ENCODE measurements around the gene MICU1. TPM values are rescaled to one million over a fixed set of nuclear protein-coding genes. Genes with fewer than 3 reads are reported as not detected.

The MICU1 gene
- total and polyA plus RNA-seq, 8 donors, result 9.4 to 21.7 (median 12.6) TPM

DNA sequence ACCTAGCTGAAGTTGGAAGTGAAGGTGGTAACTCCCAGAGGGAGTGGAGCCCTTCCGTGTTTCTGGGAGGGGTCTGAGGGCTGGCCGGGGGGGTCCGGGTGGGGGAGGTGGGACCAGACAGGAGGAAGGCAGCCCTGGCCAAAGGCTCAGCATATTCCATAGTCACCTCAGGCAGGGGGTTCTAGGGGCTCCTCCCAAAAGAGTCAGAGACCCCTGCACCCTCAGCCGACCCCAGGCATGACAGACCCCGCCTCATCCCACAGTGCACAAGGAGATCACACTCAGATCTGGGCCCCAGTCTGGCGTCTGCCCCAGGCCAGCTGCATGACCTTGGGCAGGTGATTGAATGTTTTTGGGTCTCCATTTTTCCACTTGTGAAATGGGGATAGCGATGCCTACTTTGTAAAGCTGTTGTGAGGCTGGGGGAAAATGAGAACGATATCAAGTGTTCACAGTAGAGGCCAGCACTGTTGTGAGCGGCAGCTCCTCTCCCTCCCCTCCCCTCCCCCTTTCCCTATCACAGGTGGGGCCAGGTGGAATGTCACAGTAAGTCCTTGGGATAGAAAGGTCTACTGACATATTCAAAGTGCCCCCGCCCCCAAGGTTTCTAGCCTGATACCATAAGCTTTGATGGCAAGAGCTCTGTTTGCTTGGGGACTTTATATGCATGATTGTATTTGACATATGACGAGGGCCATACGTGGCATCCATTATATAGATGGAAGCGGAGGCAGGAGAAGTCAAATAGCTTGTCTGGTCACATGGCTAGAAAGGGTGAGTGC is 304.4 kb downstream of the MICU1 start:
- FAIRE-seq (no peak), ATAC-seq (peak in 1 of 4 donors; percentile 32), DNase-seq (peak in 1 of 6 donors; percentile 49)
- intact Hi-C loops (cut with DNase I), result loop anchor here in 1 of 3 donors (10.0 kb wide), 1 partner anchor 97 kb away; no protein-coding TSS in a partner anchor
- TF ChIP-seq, protein P1, sequence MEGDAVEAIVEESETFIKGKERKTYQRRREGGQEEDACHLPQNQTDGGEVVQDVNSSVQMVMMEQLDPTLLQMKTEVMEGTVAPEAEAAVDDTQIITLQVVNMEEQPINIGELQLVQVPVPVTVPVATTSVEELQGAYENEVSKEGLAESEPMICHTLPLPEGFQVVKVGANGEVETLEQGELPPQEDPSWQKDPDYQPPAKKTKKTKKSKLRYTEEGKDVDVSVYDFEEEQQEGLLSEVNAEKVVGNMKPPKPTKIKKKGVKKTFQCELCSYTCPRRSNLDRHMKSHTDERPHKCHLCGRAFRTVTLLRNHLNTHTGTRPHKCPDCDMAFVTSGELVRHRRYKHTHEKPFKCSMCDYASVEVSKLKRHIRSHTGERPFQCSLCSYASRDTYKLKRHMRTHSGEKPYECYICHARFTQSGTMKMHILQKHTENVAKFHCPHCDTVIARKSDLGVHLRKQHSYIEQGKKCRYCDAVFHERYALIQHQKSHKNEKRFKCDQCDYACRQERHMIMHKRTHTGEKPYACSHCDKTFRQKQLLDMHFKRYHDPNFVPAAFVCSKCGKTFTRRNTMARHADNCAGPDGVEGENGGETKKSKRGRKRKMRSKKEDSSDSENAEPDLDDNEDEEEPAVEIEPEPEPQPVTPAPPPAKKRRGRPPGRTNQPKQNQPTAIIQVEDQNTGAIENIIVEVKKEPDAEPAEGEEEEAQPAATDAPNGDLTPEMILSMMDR (IDR thresholded peaks at IDR 0.05), result no peak
- WGBS, 2 donors, result 47 to 49% methylated on average over 13 of the region's 13 CpGs
- Histone ChIP-seq H3K27me3 (no peaks in the 10 kb centered on the region), H3K4me3 (no peak overlapping the region), H3K36me3 (no peaks in the 10 kb centered on the region), H3K9me3 (no peaks in the 10 kb centered on the region), H3K27ac (peak overlapping the region; percentile 69 to 90 (median 82)), H3K4me1 (peaks cover 33 to 50% (median 47%) of the 10 kb centered on the region in 3 donors)

DNA sequence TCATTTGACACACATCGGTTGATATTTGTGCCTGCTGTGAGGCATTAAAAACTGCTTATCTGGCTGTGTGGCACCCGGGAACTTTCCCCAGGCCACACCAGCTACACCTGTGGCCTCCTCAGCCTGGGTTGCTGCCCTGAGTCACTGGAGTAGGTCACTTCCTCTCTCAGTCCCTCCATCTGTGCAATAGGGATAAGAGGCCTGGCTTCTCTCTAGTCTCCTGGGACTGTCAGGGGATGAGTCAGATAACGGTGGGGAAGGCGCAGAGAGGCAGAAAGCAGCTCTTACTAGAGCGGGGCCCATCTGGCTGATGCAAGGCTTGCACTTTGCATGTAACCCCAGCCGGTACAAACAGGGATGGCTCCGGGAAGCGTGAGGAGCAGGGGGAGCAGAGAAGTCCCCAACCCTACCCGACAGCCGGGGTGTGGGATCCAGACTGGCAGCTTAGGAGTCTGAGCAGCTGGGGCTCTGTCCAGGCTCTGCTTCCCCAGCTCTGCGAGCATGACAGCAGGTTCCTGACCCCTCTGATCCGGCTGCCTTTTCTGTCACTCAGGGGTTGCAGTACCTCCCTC is 305.1 kb downstream of the MICU1 start:
- Histone ChIP-seq H3K36me3 (no peaks in the 10 kb centered on the region), H3K4me3 (no peak overlapping the region), H3K9me3 (no peaks in the 10 kb centered on the region), H3K27me3 (no peaks in the 10 kb centered on the region), H3K27ac (peak overlapping the region; percentile 69 to 90 (median 82)), H3K4me1 (peaks cover 40 to 56% (median 54%) of the 10 kb centered on the region in 3 donors)
- WGBS, 2 donors, result 39 to 54% methylated on average over 12 of the region's 12 CpGs
- TF ChIP-seq, protein P1 (IDR thresholded peaks at IDR 0.05), result no peak
- peak in 3 of 6 donors; percentile 66 to 78 (median 69) for DNase-seq
- no peak for FAIRE-seq
- ATAC-seq, result peak; percentile 57 to 72 (median 63)
- intact Hi-C loops (cut with DNase I), result loop anchor here in 1 of 3 donors (10.0 kb wide), 1 partner anchor 96 kb away; no protein-coding TSS in a partner anchor

DNA sequence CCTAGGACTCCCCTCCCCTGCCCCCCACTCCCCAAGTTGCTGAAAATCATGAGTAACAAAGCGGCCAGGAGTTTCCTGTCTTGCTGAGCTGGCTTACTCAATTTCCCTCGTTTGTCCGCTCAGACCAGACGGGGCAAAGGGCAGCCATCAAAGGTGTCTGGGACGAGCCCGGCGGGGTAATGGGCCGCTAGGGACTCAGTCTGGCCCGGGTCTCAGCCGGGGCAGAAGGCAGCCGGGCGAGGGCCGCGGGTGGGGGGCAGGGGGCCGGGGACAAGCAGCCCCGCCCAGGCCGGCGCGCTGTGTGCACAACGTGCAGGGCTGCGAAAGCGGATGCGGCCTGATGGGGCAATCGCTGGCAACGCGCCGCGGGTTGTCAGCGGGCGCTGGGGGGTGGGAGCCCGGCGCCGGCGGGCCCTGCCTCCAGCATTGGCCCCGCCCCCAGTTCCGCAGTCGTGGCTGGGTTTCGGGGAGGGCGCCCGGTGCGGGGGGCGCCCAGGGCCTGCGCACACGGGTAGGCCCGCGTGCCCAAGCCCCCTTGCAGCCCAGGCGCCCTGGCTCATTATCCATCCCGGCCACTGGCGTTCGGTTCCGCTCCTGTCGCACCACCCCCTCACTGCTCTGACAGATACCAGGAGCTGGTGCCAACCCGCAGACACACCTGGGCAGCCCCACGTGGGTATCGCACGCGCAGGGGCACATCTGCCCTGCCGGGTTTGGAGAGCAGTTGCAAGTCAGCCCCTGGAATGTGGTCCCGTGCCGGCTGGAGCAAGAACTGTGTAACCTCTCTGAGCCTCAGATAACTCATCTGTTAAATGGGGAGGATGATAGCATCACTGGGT is 306.2 kb downstream of the MICU1 start:
- Histone ChIP-seq H3K27ac (peak overlapping the region; percentile 69 to 90 (median 82)), H3K9me3 (no peaks in the 10 kb centered on the region), H3K4me3 (peak overlapping the region; percentile 1 to 34 (median 18)), H3K4me1 (peaks cover 46 to 55% (median 54%) of the 10 kb centered on the region in 3 donors), H3K36me3 (no peaks in the 10 kb centered on the region), H3K27me3 (no peaks in the 10 kb centered on the region)
- TF ChIP-seq, protein P1 (IDR thresholded peaks at IDR 0.05), result no peak
- ATAC-seq (peak; percentile 57 to 78 (median 76)), DNase-seq (peak; percentile 82 to 96 (median 91)), FAIRE-seq (no peak)
- 3 to 4% methylated on average over 50 to 60 of the region's 60 CpGs for WGBS, 2 donors
- intact Hi-C loops (cut with DNase I), result loop anchor here in 1 of 3 donors (10.0 kb wide), 1 partner anchor 95 kb away; no protein-coding TSS in a partner anchor

DNA sequence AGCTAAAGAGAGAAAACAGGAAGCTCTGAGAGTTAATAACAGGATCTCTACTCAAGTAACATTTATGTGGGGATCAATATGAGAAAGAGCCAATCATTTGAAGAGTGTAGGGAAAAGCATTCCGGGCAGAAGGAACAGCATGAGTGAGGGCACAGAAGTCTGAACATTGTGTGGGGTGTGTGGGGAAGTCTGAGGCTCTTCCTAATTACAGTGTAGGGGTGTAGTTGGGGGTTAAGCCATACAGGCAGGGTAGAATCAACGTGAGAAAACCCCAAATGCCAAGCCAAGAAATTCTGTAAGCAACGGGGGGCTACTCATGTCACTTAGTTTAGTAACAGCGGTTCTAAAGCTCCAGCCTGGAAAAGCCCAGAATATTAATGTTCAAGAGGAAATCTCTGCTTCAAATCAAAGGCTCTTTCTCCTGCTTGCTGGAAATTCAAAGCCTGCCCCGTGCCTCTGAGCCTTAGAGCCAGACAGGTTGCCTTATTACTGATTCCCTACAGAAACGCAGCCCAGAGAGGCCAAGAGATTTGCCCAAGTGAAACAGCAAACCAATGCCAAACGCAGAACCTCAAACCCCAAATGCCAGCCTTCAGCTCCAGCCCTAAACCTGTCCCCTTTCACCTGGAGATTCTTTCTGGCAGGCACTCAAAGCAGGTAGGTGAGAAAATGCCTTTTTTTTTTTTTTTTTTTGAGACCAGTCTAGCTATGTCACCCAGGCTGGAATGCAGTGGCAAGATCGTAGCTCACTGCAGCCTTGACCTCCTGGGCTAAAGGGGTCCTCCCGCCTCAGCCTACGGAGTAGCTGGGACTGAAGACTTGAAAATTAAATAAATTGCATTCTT is 307.2 kb downstream of the MICU1 start:
- intact Hi-C loops (cut with DNase I), result no loop called here
- H3K4me1 ChIP-seq, result peaks cover 46 to 57% (median 54%) of the 10 kb centered on the region in 3 donors
- no peaks in the 10 kb centered on the region for H3K27me3 ChIP-seq
- WGBS, 2 donors, result 70 to 72% methylated on average over 10 of the region's 10 CpGs
- H3K4me3 ChIP-seq, result peak overlapping the region in 1 of 4 donors; percentile 34
- FAIRE-seq, result no peak
- peak in 1 of 6 donors; percentile 11 for DNase-seq
- no peaks in the 10 kb centered on the region for H3K36me3 ChIP-seq
- no peak for ATAC-seq
- peak overlapping the region; percentile 33 to 90 (median 79) for H3K27ac ChIP-seq
- H3K9me3 ChIP-seq, result no peaks in the 10 kb centered on the region
- TF ChIP-seq, protein P1 (IDR thresholded peaks at IDR 0.05), result no peak
